Measurements from ENCODE around the gene TENT5C. TPM values are rescaled to one million over a fixed set of nuclear protein-coding genes. Genes with fewer than 3 reads are reported as not detected.
A peak's percentile ranks its signal among the peaks of the same experiment; 100 is the strongest.

TENT5C gene
- polyA plus RNA-seq, 2 donors = 0.20 to 0.29 TPM

- H3K27me3 ChIP-seq (ENCODE audit: control insufficient read depth in 1 of 2, insufficient read depth in 2 of 2, low read length in 2 of 2) = no peaks in the 10 kb centered on the region
- H3K4me3 ChIP-seq (ENCODE audit: low read depth in 1 of 2, low read length in 2 of 2) = no peak overlapping the region
- 75 to 86% methylated on average over 6 of the region's 6 CpGs for WGBS, 2 donors
Observed at GRCh38 chr1:117598489-117598888, 7.4 kb upstream of the TENT5C start.

GRCh38 chr1:117599286-117600221 lies 6.3 kb upstream of the TENT5C start:
- Histone ChIP-seq H3K4me3 (ENCODE audit: low read depth in 1 of 2, low read length in 2 of 2) (no peak overlapping the region), H3K9me3 (ENCODE audit: control insufficient read depth in 2 of 2, insufficient read depth in 1 of 2, low read depth in 1 of 2, low read length in 1 of 2) (no peaks in the 10 kb centered on the region), H3K27me3 (ENCODE audit: control insufficient read depth in 1 of 2, insufficient read depth in 2 of 2, low read length in 2 of 2) (no peaks in the 10 kb centered on the region), H3K36me3 (ENCODE audit: control insufficient read depth in 2 of 2, insufficient read depth in 2 of 2, low read length in 1 of 2) (no peaks in the 10 kb centered on the region), H3K27ac (ENCODE audit: low read depth in 2 of 2, low read length in 1 of 2) (no peak overlapping the region), H3K4me1 (ENCODE audit: control insufficient read depth in 2 of 2, insufficient read depth in 2 of 2, low read length in 1 of 2) (no peaks in the 10 kb centered on the region)
- WGBS, 2 donors = 79 to 84% methylated on average over 16 of the region's 16 CpGs

More at GRCh38 chr1:117598489-117598888, 7.4 kb upstream of the TENT5C start:
- Histone ChIP-seq H3K9me3 (ENCODE audit: control insufficient read depth in 2 of 2, insufficient read depth in 1 of 2, low read depth in 1 of 2, low read length in 1 of 2) (no peaks in the 10 kb centered on the region), H3K4me1 (ENCODE audit: control insufficient read depth in 2 of 2, insufficient read depth in 2 of 2, low read length in 1 of 2) (no peaks in the 10 kb centered on the region), H3K36me3 (ENCODE audit: control insufficient read depth in 2 of 2, insufficient read depth in 2 of 2, low read length in 1 of 2) (no peaks in the 10 kb centered on the region), H3K27ac (ENCODE audit: low read depth in 2 of 2, low read length in 1 of 2) (no peak overlapping the region)

- 91% methylated on average over 7 of the region's 7 CpGs for whole genome bisulfite sequencing, 2 donors
- no peaks in the 10 kb centered on the region for H3K9me3 ChIP-seq (ENCODE audit: control insufficient read depth in 2 of 2, insufficient read depth in 1 of 2, low read depth in 1 of 2, low read length in 1 of 2)
- no peak overlapping the region for H3K27ac ChIP-seq (ENCODE audit: low read depth in 2 of 2, low read length in 1 of 2)
- H3K4me3 ChIP-seq (ENCODE audit: low read depth in 1 of 2, low read length in 2 of 2) = no peak overlapping the region
- H3K36me3 ChIP-seq (ENCODE audit: control insufficient read depth in 2 of 2, insufficient read depth in 2 of 2, low read length in 1 of 2) = no peaks in the 10 kb centered on the region
- H3K27me3 ChIP-seq (ENCODE audit: control insufficient read depth in 1 of 2, insufficient read depth in 2 of 2, low read length in 2 of 2) = no peaks in the 10 kb centered on the region
- no peaks in the 10 kb centered on the region for H3K4me1 ChIP-seq (ENCODE audit: control insufficient read depth in 2 of 2, insufficient read depth in 2 of 2, low read length in 1 of 2)
Observed at GRCh38 chr1:117600325-117600943, 5.4 kb upstream of the TENT5C start.

GRCh38 chr1:117600966-117601365 lies 4.9 kb upstream of the TENT5C start:
- Histone ChIP-seq H3K4me3 (ENCODE audit: low read depth in 1 of 2, low read length in 2 of 2) (no peak overlapping the region), H3K9me3 (ENCODE audit: control insufficient read depth in 2 of 2, insufficient read depth in 1 of 2, low read depth in 1 of 2, low read length in 1 of 2) (no peaks in the 10 kb centered on the region), H3K4me1 (ENCODE audit: control insufficient read depth in 2 of 2, insufficient read depth in 2 of 2, low read length in 1 of 2) (no peaks in the 10 kb centered on the region), H3K27me3 (ENCODE audit: control insufficient read depth in 1 of 2, insufficient read depth in 2 of 2, low read length in 2 of 2) (no peaks in the 10 kb centered on the region), H3K36me3 (ENCODE audit: control insufficient read depth in 2 of 2, insufficient read depth in 2 of 2, low read length in 1 of 2) (no peaks in the 10 kb centered on the region), H3K27ac (ENCODE audit: low read depth in 2 of 2, low read length in 1 of 2) (no peak overlapping the region)
- 90 to 96% methylated on average over 4 of the region's 4 CpGs for WGBS, 2 donors

GRCh38 chr1:117602862-117603261 lies 3.0 kb upstream of the TENT5C start:
- Histone ChIP-seq H3K36me3 (ENCODE audit: control insufficient read depth in 2 of 2, insufficient read depth in 2 of 2, low read length in 1 of 2) (no peaks in the 10 kb centered on the region), H3K4me3 (ENCODE audit: low read depth in 1 of 2, low read length in 2 of 2) (no peak overlapping the region), H3K4me1 (ENCODE audit: control insufficient read depth in 2 of 2, insufficient read depth in 2 of 2, low read length in 1 of 2) (no peaks in the 10 kb centered on the region), H3K27me3 (ENCODE audit: control insufficient read depth in 1 of 2, insufficient read depth in 2 of 2, low read length in 2 of 2) (no peaks in the 10 kb centered on the region), H3K27ac (ENCODE audit: low read depth in 2 of 2, low read length in 1 of 2) (no peak overlapping the region), H3K9me3 (ENCODE audit: control insufficient read depth in 2 of 2, insufficient read depth in 1 of 2, low read depth in 1 of 2, low read length in 1 of 2) (no peaks in the 10 kb centered on the region)
- WGBS, 2 donors = 87 to 90% methylated on average over 4 of the region's 4 CpGs

- no peaks in the 10 kb centered on the region for H3K9me3 ChIP-seq (ENCODE audit: control insufficient read depth in 2 of 2, insufficient read depth in 1 of 2, low read depth in 1 of 2, low read length in 1 of 2)
- 1% methylated on average over 29 of the region's 29 CpGs for WGBS, 2 donors
- no peaks in the 10 kb centered on the region for H3K4me1 ChIP-seq (ENCODE audit: control insufficient read depth in 2 of 2, insufficient read depth in 2 of 2, low read length in 1 of 2)
- no peaks in the 10 kb centered on the region for H3K27me3 ChIP-seq (ENCODE audit: control insufficient read depth in 1 of 2, insufficient read depth in 2 of 2, low read length in 2 of 2)
- no peaks in the 10 kb centered on the region for H3K36me3 ChIP-seq (ENCODE audit: control insufficient read depth in 2 of 2, insufficient read depth in 2 of 2, low read length in 1 of 2)
- peak overlapping the region; percentile 60 for H3K4me3 ChIP-seq (ENCODE audit: low read depth in 1 of 2, low read length in 2 of 2)
- H3K27ac ChIP-seq (ENCODE audit: low read depth in 2 of 2, low read length in 1 of 2) = peak overlapping the region; percentile 60 to 84
Observed at GRCh38 chr1:117605164-117605773, 579 bp upstream of the TENT5C start.

- no peaks in the 10 kb centered on the region for H3K36me3 ChIP-seq (ENCODE audit: control insufficient read depth in 2 of 2, insufficient read depth in 2 of 2, low read length in 1 of 2)
- H3K4me1 ChIP-seq (ENCODE audit: control insufficient read depth in 2 of 2, insufficient read depth in 2 of 2, low read length in 1 of 2) = no peaks in the 10 kb centered on the region
- peak overlapping the region; percentile 58 to 82 for H3K27ac ChIP-seq (ENCODE audit: low read depth in 2 of 2, low read length in 1 of 2)
- no peaks in the 10 kb centered on the region for H3K27me3 ChIP-seq (ENCODE audit: control insufficient read depth in 1 of 2, insufficient read depth in 2 of 2, low read length in 2 of 2)
- peak overlapping the region; percentile 60 for H3K4me3 ChIP-seq (ENCODE audit: low read depth in 1 of 2, low read length in 2 of 2)
- no peaks in the 10 kb centered on the region for H3K9me3 ChIP-seq (ENCODE audit: control insufficient read depth in 2 of 2, insufficient read depth in 1 of 2, low read depth in 1 of 2, low read length in 1 of 2)
- 4 to 6% methylated on average over 37 of the region's 37 CpGs for WGBS, 2 donors
Observed at GRCh38 chr1:117606649-117607430, 992 bp downstream of the TENT5C start.

- Histone ChIP-seq H3K27ac (ENCODE audit: low read depth in 2 of 2, low read length in 1 of 2) (no peak overlapping the region), H3K9me3 (ENCODE audit: control insufficient read depth in 2 of 2, insufficient read depth in 1 of 2, low read depth in 1 of 2, low read length in 1 of 2) (no peaks in the 10 kb centered on the region)
Observed at GRCh38 chr1:117607471-117607870, 1.6 kb downstream of the TENT5C start.

GRCh38 chr1:117608115-117608615 lies 2.3 kb downstream of the TENT5C start:
- no peaks in the 10 kb centered on the region for H3K27me3 ChIP-seq (ENCODE audit: control insufficient read depth in 1 of 2, insufficient read depth in 2 of 2, low read length in 2 of 2)
- no peaks in the 10 kb centered on the region for H3K9me3 ChIP-seq (ENCODE audit: control insufficient read depth in 2 of 2, insufficient read depth in 1 of 2, low read depth in 1 of 2, low read length in 1 of 2)
- no peaks in the 10 kb centered on the region for H3K4me1 ChIP-seq (ENCODE audit: control insufficient read depth in 2 of 2, insufficient read depth in 2 of 2, low read length in 1 of 2)
- no peak overlapping the region for H3K4me3 ChIP-seq (ENCODE audit: low read depth in 1 of 2, low read length in 2 of 2)
- WGBS, 2 donors = 66 to 81% methylated on average over 7 of the region's 7 CpGs
- no peak overlapping the region for H3K27ac ChIP-seq (ENCODE audit: low read depth in 2 of 2, low read length in 1 of 2)
- H3K36me3 ChIP-seq (ENCODE audit: control insufficient read depth in 2 of 2, insufficient read depth in 2 of 2, low read length in 1 of 2) = no peaks in the 10 kb centered on the region

More at GRCh38 chr1:117607471-117607870, 1.6 kb downstream of the TENT5C start:
- H3K36me3 ChIP-seq (ENCODE audit: control insufficient read depth in 2 of 2, insufficient read depth in 2 of 2, low read length in 1 of 2) = no peaks in the 10 kb centered on the region
- H3K27me3 ChIP-seq (ENCODE audit: control insufficient read depth in 1 of 2, insufficient read depth in 2 of 2, low read length in 2 of 2) = no peaks in the 10 kb centered on the region
- WGBS, 2 donors = 17 to 19% methylated on average over 6 of the region's 6 CpGs
- peak overlapping the region in 1 of 2 donors; percentile 60 for H3K4me3 ChIP-seq (ENCODE audit: low read depth in 1 of 2, low read length in 2 of 2)
- no peaks in the 10 kb centered on the region for H3K4me1 ChIP-seq (ENCODE audit: control insufficient read depth in 2 of 2, insufficient read depth in 2 of 2, low read length in 1 of 2)
